Activated CD8-positive, alpha-beta memory T cell treated with anti-CD3 and anti-CD28 coated beads, Interleukin-2, amount 10 ng/mL, durations not matched to agents 7 days and 5 days (primary cell): ENCODE results near the gene PRKCE. TPM values are rescaled to one million over a fixed set of nuclear protein-coding genes. Genes with fewer than 3 reads are reported as not detected.

Source experiments
- ATAC-seq: fragments of 150-1000 bp; cut with Tn5 transposase; one replicate; pipeline ENCODE4 v1.10.0; 2021; ENCODE audit warnings: moderate library complexity
- CTCF ChIA-PET: fragments of 350-600 bp; sonication (Branson Sonifier 250); formaldehyde crosslinking; loops from one replicate; lab custom pipeline; 2021; ENCODE audit warnings: antibody characterized with exemption; lab: Charles Lee
- DNase-seq: peaks from one replicate; pipeline ENCODE4 v3.0.0-alpha.2; 2020
- H3K27ac Mint-ChIP-seq: one replicate; pipeline ENCODE4 v1.8.0; 2021; ENCODE audit warnings: mild to moderate bottlenecking, mixed read lengths
- H3K27me3 Mint-ChIP-seq: one replicate; pipeline ENCODE4 v1.8.0; 2021; ENCODE audit warnings: mixed read lengths
- H3K36me3 Mint-ChIP-seq: one replicate; pipeline ENCODE4 v1.8.0; 2021; ENCODE audit warnings: mild to moderate bottlenecking, mixed read lengths
- H3K4me1 Mint-ChIP-seq: one replicate; pipeline ENCODE4 v1.8.0; 2021; ENCODE audit warnings: mixed read lengths
- H3K4me3 Mint-ChIP-seq: one replicate; pipeline ENCODE4 v1.8.0; 2021; ENCODE audit warnings: mild to moderate bottlenecking, moderate library complexity, mixed read lengths
- H3K9me3 Mint-ChIP-seq: one replicate; pipeline ENCODE4 v1.8.0; 2022; ENCODE audit warnings: low read depth, mixed read lengths
- total RNA-seq, 2 experiments: library from RNA; stranded (reverse); gene quantifications; one replicate each; pipeline ENCODE4 v1.2.3, GENCODE V29; 2021

The PRKCE gene
- total RNA-seq, 2 experiments from 2014 or later = 16.7 to 39.2 TPM

DNA sequence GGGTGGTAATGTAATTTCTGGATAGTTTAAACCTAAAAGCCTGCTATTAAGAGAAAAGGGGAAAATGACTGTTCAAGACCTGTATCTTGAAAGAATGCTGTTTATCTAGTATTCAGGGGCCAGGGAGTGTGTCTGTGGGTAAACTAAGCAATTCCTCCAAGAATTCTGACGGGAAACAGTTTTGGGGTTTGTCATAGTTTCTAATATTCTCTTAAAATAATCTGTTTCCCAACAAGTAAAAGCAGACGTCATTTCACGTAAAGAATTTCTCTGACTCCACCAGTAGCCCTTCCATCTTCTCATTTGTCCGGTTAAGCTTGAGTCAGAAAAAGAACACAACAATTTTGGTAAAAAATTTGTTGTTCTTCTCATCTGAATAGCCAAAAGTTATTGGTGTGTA is 413.7 kb downstream of the PRKCE start:
- DNase-seq = no peak
- Mint-ChIP-seq H3K4me3 (no peak overlapping the region), H3K4me1 (peaks cover 40% of the 10 kb centered on the region), H3K9me3 (no peaks in the 10 kb centered on the region), H3K27me3 (no peaks in the 10 kb centered on the region), H3K27ac (no peak overlapping the region), H3K36me3 (peaks cover 4% of the 10 kb centered on the region)
- CTCF ChIA-PET = interaction anchor here (1.2 to 2.7 kb wide), 5 partner anchors 18 to 298 kb away, joined by 3 to 22 read pairs (median 5); no protein-coding TSS in a partner anchor
- no peak for ATAC-seq

DNA sequence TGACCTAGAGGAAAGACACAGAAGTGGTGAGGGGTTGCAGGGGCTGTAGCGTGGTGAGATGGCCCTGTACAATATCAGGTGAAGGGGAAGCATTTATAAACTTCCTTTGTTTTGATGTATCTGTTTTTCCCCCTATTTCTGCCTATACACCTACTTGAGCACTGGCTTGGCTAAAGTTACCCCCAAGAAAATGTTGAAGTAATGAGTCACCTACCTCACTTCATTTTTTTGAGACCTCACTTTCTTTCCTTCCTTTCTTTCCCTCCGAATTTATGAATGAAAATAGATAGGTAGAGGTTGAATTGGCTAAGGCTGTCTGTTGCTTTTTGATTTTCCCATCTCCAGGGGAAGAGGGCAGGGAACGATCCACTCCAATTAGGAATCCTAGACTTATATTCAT is 414.6 kb downstream of the PRKCE start:
- CTCF ChIA-PET = interaction anchor here (1.3 kb wide), 1 partner anchor 232 kb away, joined by 5 read pairs; no protein-coding TSS in a partner anchor
- Mint-ChIP-seq H3K4me1 (peaks cover 40% of the 10 kb centered on the region), H3K27ac (no peak overlapping the region), H3K4me3 (no peak overlapping the region), H3K9me3 (no peaks in the 10 kb centered on the region), H3K36me3 (peaks cover 4% of the 10 kb centered on the region), H3K27me3 (no peaks in the 10 kb centered on the region)
- DNase-seq (no peak), ATAC-seq (no peak)

DNA sequence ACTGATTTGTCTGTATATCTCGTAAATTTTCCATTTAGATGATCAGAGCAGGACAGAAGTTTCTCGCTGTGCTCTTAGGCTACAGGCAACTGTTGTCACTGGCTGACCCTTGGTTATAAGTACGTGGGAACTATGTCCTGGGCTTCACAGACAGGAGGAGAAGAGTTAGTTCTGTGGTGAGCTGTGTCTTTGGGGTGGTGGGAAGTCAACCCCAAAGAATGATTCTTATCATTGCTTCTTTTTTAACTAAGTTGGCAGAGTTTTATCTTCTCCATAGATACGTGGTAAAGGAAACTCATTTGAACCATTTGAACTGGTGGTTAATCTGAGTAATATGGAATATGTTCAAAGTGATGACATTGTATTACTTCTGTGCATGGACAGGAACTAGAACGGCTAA is 415.1 kb downstream of the PRKCE start:
- Mint-ChIP-seq H3K27me3 (no peaks in the 10 kb centered on the region), H3K9me3 (no peaks in the 10 kb centered on the region), H3K4me3 (no peak overlapping the region), H3K36me3 (peaks cover 4% of the 10 kb centered on the region), H3K27ac (peak overlapping the region; percentile 34), H3K4me1 (peaks cover 40% of the 10 kb centered on the region)
- DNase-seq (no peak), ATAC-seq (no peak)
- CTCF ChIA-PET = no interaction called here

DNA sequence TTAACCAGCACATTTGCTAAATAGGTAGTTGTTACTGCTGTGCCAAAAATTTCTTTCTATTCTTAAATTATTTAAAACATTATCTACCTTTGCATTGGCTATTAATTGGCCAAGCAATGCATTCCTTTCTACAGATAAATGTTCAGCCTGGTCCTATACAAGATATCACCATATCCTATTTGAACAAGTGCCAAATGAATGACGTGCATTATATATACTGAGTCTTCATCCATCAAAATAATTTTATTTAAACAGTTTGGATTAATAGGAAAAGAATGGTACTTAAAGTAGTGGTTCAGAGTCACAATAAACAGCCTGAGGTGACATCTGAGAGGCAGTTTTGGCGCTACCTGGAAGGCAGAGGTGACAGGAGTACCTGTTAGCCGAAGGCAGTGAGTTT is 415.6 kb downstream of the PRKCE start:
- Mint-ChIP-seq H3K27me3 (no peaks in the 10 kb centered on the region), H3K4me3 (no peak overlapping the region), H3K4me1 (peaks cover 39% of the 10 kb centered on the region), H3K27ac (no peak overlapping the region), H3K36me3 (peaks cover 4% of the 10 kb centered on the region), H3K9me3 (no peaks in the 10 kb centered on the region)
- DNase-seq (no peak), ATAC-seq (no peak)
- CTCF ChIA-PET = no interaction called here

DNA sequence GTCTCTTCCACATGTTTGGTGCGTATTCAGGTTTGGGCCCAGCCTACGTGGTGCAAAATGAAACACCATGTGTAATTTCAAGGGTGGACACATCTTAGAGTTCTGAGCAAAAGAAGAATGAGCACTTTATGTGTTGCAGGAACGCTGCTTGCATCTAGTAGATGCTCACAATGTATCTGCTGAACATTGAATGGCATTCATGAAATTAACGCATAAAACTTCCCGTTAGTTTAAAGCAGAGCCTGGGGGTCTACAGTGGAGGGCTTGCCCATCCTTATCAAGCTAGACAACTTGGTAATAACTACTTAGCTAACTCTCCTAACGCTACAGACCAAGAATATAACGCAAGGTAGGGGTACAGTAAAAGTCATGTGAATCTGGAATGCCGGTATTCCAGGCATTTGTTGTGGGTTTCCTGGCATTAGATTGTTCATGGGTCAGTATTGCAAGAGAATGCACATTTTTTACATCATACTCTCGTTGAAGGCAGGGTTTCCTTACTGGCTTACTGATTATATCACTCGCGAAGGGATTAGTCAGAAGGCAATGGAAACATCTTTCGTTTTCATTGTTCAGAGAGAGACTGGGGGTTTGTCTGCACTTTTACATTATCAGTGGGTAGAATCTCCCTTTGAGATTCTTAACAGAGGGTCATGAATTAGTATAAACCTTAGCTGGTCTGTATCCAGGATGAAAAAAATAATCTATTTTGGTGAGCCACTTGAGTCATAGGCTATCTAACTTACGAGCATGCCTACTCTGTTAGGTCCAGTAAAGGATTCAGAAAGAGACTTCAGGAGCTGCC is 416.2 kb downstream of the PRKCE start:
- peak; percentile 78 for ATAC-seq
- no peak for DNase-seq
- H3K4me1 Mint-ChIP-seq = peaks cover 37% of the 10 kb centered on the region
- CTCF ChIA-PET = interaction anchor here (1.2 to 1.6 kb wide), 2 partner anchors 11 to 391 kb away, joined by 3 read pairs; no protein-coding TSS in a partner anchor
- peak overlapping the region; percentile 54 for H3K27ac Mint-ChIP-seq
- H3K27me3 Mint-ChIP-seq = no peaks in the 10 kb centered on the region
- peaks cover 4% of the 10 kb centered on the region for H3K36me3 Mint-ChIP-seq
- H3K9me3 Mint-ChIP-seq = no peaks in the 10 kb centered on the region
- H3K4me3 Mint-ChIP-seq = peak overlapping the region; percentile 4

DNA sequence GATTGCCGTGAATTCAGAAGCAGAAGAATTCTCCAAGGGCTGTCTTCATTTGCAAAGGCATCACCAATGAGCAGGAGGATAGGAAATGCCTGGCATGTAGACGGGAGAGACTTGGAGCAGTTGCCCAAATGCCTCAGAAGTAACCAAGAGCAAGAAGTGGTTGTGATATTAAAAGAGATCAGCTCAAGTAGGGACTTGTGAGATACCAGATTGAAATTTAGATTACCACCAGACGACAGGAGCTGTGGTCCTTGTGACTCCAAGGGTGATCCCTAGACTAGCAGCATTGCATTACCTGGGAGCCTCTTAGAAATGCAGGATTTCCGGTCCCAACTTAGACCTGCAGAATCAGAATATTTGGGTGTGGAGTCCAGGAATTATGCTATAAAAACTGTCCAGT is 417.2 kb downstream of the PRKCE start:
- H3K36me3 Mint-ChIP-seq = no peaks in the 10 kb centered on the region
- H3K27ac Mint-ChIP-seq = no peak overlapping the region
- CTCF ChIA-PET = interaction anchor here (1.2 to 1.6 kb wide), 2 partner anchors 10 to 390 kb away, joined by 3 read pairs; no protein-coding TSS in a partner anchor
- peaks cover 35% of the 10 kb centered on the region for H3K4me1 Mint-ChIP-seq
- no peak for DNase-seq
- no peak for ATAC-seq
- H3K4me3 Mint-ChIP-seq = no peak overlapping the region
- H3K9me3 Mint-ChIP-seq = no peaks in the 10 kb centered on the region
- no peaks in the 10 kb centered on the region for H3K27me3 Mint-ChIP-seq

DNA sequence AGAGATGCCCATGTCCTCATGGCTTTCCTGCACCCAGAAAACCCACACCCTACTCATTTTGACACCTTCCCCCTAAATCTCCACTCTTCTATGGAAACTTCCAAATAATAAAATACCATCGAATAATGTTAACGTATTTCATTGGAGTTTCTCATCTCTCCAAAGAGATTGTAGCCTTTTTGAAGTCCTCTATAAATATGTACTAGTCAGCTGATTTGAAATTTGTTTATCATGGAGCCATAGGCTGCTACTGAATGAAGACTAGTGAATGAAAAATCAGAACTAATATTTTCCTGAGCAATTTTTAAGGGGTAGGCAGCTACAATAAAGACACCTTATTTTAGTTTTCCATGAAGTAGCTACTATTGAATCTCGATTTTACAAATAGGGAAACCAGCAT is 419.6 kb downstream of the PRKCE start:
- Mint-ChIP-seq H3K27ac (no peak overlapping the region), H3K9me3 (no peaks in the 10 kb centered on the region), H3K4me3 (no peak overlapping the region), H3K27me3 (no peaks in the 10 kb centered on the region), H3K4me1 (peaks cover 40% of the 10 kb centered on the region), H3K36me3 (peaks cover 3% of the 10 kb centered on the region)
- ATAC-seq (no peak), DNase-seq (no peak)
- CTCF ChIA-PET = interaction anchor here (0.8 to 2.3 kb wide), 3 partner anchors 8 to 295 kb away, joined by 3 to 13 read pairs (median 3); no protein-coding TSS in a partner anchor

DNA sequence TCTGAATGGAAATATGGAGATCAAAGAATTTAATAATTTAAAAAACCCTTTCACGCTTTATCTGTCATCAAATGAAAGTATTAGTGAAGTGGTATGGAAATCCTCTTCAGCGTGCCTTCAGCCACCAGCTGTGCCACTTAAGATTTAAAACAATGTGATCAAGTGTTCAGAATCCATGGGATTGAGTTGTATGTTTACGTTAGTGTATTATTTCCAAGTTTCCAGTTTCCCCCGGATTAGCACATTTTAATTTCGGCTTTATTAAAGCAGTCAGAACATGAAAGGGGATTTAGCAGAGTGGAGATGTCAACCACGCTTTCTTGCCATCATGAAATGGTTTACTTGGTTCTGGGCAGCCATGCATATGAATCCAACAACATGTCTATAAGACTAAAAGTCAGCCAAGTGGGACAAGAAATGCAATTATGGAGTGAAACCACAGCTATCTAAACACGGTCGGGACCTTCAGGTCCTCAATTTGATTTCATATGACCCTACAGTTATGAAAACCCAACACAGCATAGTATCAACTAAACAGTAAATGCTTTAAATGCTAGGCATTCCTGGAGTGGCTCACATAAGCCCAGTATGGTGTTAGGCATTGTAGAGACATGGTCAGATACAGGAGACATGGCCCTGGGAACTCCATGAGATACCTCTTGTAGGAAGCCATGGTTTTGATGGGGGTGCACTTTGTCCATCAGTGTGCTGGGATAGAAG is 420.8 kb downstream of the PRKCE start:
- Mint-ChIP-seq H3K4me1 (peaks cover 29% of the 10 kb centered on the region), H3K4me3 (no peak overlapping the region), H3K27ac (no peak overlapping the region), H3K36me3 (peaks cover 3% of the 10 kb centered on the region), H3K27me3 (no peaks in the 10 kb centered on the region), H3K9me3 (no peaks in the 10 kb centered on the region)
- CTCF ChIA-PET = interaction anchor here (2.3 kb wide), 1 partner anchor 9 kb away, joined by 13 read pairs; no protein-coding TSS in a partner anchor
- DNase-seq = no peak
- no peak for ATAC-seq

DNA sequence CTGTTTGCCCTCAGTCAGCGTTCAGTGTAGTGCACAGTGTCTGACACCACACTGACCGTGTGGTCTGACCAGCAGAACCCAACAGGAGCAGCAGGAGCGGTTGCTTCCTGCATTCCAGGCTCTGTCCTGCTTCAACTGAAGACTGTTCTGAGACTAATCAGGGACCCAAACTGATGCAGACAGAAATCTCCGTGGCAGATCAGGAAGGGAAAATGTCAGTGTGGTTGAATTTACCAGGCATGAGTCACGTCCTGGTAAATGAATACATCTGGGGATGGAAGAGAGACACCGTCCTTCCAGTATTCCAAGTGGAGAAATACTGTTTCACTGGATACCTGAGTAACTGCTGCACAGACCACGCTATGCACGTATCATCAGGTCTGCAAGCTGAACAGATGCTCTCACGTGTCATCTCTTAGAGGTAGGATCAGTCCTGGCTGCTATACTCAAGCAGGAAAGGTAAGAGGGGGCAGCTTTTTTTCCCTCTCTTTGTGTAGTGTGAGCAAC is 422.1 kb downstream of the PRKCE start:
- no peaks in the 10 kb centered on the region for H3K9me3 Mint-ChIP-seq
- H3K36me3 Mint-ChIP-seq = peaks cover 3% of the 10 kb centered on the region
- no peak overlapping the region for H3K4me3 Mint-ChIP-seq
- H3K27me3 Mint-ChIP-seq = no peaks in the 10 kb centered on the region
- peaks cover 25% of the 10 kb centered on the region for H3K4me1 Mint-ChIP-seq
- no peak overlapping the region for H3K27ac Mint-ChIP-seq
- CTCF ChIA-PET = interaction anchor here (0.7 kb wide), 1 partner anchor 10 kb away, joined by 4 read pairs; no protein-coding TSS in a partner anchor
- ATAC-seq = no peak
- DNase-seq = no peak

DNA sequence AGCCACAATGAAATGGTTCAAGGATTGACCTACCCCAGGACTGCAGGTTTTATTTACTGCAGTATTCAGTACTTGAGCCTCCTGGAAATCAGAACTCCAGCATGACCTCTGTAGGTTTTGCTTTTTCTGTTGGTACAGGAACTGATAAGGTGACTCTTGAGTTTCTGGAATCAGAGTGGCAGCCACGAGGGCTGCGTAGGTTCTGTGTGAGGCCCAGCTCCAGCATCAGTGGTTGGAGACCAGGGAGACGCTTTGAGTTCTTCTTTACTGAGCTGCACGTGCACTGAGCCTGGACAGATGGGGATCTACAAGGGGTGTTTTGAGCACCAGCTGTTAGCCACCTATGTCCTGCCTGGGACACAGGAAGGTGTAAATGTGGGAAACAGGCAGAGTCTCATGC is 423.0 kb downstream of the PRKCE start:
- peak overlapping the region; percentile 6 for H3K27ac Mint-ChIP-seq
- DNase-seq (no peak), ATAC-seq (no peak)
- H3K4me1 Mint-ChIP-seq = peaks cover 31% of the 10 kb centered on the region
- no peaks in the 10 kb centered on the region for H3K27me3 Mint-ChIP-seq
- H3K36me3 Mint-ChIP-seq = peaks cover 3% of the 10 kb centered on the region
- no peaks in the 10 kb centered on the region for H3K9me3 Mint-ChIP-seq
- no peak overlapping the region for H3K4me3 Mint-ChIP-seq
- CTCF ChIA-PET = interaction anchor here (1.0 to 1.8 kb wide), 2 partner anchors 12 to 14 kb away, joined by 3 to 5 read pairs; no protein-coding TSS in a partner anchor

DNA sequence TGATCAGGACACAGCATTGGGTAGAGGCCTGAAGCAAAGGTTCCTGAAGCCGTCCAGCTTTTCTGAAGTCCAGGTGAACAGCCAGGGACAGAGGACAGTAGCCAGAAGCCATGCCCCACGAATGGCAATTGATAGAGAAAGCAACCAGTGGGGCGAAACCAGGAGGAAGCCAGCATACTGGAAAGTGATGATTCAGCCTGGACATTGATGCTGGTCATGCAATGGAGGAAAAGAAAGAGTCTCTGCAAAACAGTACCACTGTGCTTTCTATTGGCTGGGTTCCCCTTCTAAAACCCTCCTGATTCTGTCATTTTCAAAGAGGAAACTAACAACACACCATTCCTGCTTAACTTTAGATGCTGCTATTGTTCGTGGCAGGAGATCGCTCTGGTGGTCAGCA is 424.4 kb downstream of the PRKCE start:
- no peaks in the 10 kb centered on the region for H3K27me3 Mint-ChIP-seq
- ATAC-seq (no peak), DNase-seq (no peak)
- peaks cover 44% of the 10 kb centered on the region for H3K4me1 Mint-ChIP-seq
- H3K4me3 Mint-ChIP-seq = no peak overlapping the region
- no peaks in the 10 kb centered on the region for H3K9me3 Mint-ChIP-seq
- CTCF ChIA-PET = interaction anchor here (1.8 kb wide), 1 partner anchor 13 kb away, joined by 5 read pairs; no protein-coding TSS in a partner anchor
- peaks cover 3% of the 10 kb centered on the region for H3K36me3 Mint-ChIP-seq
- H3K27ac Mint-ChIP-seq = no peak overlapping the region

DNA sequence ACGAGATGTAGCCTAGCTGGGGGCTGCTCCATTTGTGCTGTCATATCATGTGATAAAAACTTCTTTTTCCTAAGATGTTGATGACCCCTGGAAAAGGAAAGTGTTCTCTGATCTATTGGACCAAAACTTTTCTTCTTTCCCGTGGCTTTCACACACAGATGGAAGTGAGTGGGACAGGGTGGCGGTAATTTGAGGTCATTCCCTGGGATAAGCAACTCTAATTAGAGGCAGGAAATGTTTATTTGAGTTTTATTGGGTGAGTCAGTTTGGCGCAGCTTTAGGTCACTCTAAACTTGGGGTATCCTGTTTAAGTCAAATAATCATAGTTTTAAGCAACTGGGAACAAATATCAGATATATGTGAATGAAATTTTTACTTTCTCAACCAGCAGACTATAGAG is 424.8 kb downstream of the PRKCE start:
- H3K4me1 Mint-ChIP-seq = peaks cover 48% of the 10 kb centered on the region
- H3K9me3 Mint-ChIP-seq = no peaks in the 10 kb centered on the region
- no peak for ATAC-seq
- no peak overlapping the region for H3K4me3 Mint-ChIP-seq
- H3K27me3 Mint-ChIP-seq = no peaks in the 10 kb centered on the region
- DNase-seq = no peak
- H3K36me3 Mint-ChIP-seq = peaks cover 3% of the 10 kb centered on the region
- CTCF ChIA-PET = no interaction called here
- H3K27ac Mint-ChIP-seq = no peak overlapping the region

DNA sequence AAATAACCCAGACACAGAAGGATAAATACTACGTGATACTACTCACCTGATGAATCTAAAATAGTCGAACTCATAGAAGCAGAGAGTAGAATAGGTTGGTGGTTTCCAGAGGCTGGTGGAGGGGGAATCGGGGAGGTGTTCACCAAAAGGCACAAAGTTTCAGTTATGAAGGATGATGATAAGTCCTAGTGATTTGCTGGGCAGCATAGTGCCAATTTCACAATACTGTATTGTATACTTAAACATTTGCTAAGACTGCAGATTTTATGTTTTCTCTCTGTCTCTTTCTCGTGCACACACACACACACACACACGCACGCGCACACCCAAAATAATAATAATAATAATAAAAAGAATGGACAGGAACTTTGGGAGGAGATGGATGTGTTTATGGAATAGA is 425.4 kb downstream of the PRKCE start:
- no peaks in the 10 kb centered on the region for H3K9me3 Mint-ChIP-seq
- DNase-seq (no peak), ATAC-seq (no peak)
- H3K27me3 Mint-ChIP-seq = no peaks in the 10 kb centered on the region
- H3K4me3 Mint-ChIP-seq = no peak overlapping the region
- peaks cover 52% of the 10 kb centered on the region for H3K4me1 Mint-ChIP-seq
- H3K27ac Mint-ChIP-seq = no peak overlapping the region
- CTCF ChIA-PET = no interaction called here
- peaks cover 3% of the 10 kb centered on the region for H3K36me3 Mint-ChIP-seq
